Measurements from ENCODE around the gene SNX18. TPM values are rescaled to one million over a fixed set of nuclear protein-coding genes. Genes with fewer than 3 reads are reported as not detected.

Gene SNX18
- total and polyA plus RNA-seq, 2 experiments from 2014 or later: 4.7 to 33.0 TPM

- peaks cover 17% of the 10 kb centered on the region for H3K4me1 Mint-ChIP-seq
- peak; percentile 36; the same call in 2 of the 3 replicates for ATAC-seq
- peaks cover 14% of the 10 kb centered on the region for H3K4me1 ChIP-seq (ENCODE audit: insufficient read depth)
- no peaks in the 10 kb centered on the region for H3K9me3 Mint-ChIP-seq
- peak overlapping the region; percentile 94 for H3K27ac Mint-ChIP-seq
- TF ChIP-seq, protein P1, sequence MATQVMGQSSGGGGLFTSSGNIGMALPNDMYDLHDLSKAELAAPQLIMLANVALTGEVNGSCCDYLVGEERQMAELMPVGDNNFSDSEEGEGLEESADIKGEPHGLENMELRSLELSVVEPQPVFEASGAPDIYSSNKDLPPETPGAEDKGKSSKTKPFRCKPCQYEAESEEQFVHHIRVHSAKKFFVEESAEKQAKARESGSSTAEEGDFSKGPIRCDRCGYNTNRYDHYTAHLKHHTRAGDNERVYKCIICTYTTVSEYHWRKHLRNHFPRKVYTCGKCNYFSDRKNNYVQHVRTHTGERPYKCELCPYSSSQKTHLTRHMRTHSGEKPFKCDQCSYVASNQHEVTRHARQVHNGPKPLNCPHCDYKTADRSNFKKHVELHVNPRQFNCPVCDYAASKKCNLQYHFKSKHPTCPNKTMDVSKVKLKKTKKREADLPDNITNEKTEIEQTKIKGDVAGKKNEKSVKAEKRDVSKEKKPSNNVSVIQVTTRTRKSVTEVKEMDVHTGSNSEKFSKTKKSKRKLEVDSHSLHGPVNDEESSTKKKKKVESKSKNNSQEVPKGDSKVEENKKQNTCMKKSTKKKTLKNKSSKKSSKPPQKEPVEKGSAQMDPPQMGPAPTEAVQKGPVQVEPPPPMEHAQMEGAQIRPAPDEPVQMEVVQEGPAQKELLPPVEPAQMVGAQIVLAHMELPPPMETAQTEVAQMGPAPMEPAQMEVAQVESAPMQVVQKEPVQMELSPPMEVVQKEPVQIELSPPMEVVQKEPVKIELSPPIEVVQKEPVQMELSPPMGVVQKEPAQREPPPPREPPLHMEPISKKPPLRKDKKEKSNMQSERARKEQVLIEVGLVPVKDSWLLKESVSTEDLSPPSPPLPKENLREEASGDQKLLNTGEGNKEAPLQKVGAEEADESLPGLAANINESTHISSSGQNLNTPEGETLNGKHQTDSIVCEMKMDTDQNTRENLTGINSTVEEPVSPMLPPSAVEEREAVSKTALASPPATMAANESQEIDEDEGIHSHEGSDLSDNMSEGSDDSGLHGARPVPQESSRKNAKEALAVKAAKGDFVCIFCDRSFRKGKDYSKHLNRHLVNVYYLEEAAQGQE (IDR thresholded peaks at IDR 0.05; ENCODE audit: unreplicated experiment): no peak
- TF ChIP-seq ZNF114 (CRISPR knock-in tag; IDR thresholded peaks at IDR 0.05) (no peak), JUNB (IDR thresholded peaks at IDR 0.05; ENCODE audit: unreplicated experiment) (no peak), STAT1 (IDR thresholded peaks at IDR 0.05; ENCODE audit: unreplicated experiment) (no peak), ETS1 (IDR thresholded peaks at IDR 0.05) (no peak), ZNF331 (CRISPR knock-in tag; IDR thresholded peaks at IDR 0.05; ENCODE audit: low read depth) (no peak), EZH2 (IDR thresholded peaks at IDR 0.05; ENCODE audit: low read depth, unreplicated experiment) (no peak), POLR2AphosphoS5 (IDR thresholded peaks at IDR 0.05; ENCODE audit: low read depth) (no peak), CREB1 (CRISPR knock-in tag; IDR thresholded peaks at IDR 0.05; ENCODE audit: low read depth) (no peak), NANOG (IDR thresholded peaks at IDR 0.05; ENCODE audit: borderline replicate concordance) (no peak), EZH2phosphoT487 (IDR thresholded peaks at IDR 0.05; ENCODE audit: unreplicated experiment) (no peak)
- TF ChIP-seq, protein P2, sequence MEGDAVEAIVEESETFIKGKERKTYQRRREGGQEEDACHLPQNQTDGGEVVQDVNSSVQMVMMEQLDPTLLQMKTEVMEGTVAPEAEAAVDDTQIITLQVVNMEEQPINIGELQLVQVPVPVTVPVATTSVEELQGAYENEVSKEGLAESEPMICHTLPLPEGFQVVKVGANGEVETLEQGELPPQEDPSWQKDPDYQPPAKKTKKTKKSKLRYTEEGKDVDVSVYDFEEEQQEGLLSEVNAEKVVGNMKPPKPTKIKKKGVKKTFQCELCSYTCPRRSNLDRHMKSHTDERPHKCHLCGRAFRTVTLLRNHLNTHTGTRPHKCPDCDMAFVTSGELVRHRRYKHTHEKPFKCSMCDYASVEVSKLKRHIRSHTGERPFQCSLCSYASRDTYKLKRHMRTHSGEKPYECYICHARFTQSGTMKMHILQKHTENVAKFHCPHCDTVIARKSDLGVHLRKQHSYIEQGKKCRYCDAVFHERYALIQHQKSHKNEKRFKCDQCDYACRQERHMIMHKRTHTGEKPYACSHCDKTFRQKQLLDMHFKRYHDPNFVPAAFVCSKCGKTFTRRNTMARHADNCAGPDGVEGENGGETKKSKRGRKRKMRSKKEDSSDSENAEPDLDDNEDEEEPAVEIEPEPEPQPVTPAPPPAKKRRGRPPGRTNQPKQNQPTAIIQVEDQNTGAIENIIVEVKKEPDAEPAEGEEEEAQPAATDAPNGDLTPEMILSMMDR (conservative IDR thresholded peaks at IDR 0.05; ENCODE audit: low read depth in 2 of 2): no peak
- TF ChIP-seq, protein P3, sequence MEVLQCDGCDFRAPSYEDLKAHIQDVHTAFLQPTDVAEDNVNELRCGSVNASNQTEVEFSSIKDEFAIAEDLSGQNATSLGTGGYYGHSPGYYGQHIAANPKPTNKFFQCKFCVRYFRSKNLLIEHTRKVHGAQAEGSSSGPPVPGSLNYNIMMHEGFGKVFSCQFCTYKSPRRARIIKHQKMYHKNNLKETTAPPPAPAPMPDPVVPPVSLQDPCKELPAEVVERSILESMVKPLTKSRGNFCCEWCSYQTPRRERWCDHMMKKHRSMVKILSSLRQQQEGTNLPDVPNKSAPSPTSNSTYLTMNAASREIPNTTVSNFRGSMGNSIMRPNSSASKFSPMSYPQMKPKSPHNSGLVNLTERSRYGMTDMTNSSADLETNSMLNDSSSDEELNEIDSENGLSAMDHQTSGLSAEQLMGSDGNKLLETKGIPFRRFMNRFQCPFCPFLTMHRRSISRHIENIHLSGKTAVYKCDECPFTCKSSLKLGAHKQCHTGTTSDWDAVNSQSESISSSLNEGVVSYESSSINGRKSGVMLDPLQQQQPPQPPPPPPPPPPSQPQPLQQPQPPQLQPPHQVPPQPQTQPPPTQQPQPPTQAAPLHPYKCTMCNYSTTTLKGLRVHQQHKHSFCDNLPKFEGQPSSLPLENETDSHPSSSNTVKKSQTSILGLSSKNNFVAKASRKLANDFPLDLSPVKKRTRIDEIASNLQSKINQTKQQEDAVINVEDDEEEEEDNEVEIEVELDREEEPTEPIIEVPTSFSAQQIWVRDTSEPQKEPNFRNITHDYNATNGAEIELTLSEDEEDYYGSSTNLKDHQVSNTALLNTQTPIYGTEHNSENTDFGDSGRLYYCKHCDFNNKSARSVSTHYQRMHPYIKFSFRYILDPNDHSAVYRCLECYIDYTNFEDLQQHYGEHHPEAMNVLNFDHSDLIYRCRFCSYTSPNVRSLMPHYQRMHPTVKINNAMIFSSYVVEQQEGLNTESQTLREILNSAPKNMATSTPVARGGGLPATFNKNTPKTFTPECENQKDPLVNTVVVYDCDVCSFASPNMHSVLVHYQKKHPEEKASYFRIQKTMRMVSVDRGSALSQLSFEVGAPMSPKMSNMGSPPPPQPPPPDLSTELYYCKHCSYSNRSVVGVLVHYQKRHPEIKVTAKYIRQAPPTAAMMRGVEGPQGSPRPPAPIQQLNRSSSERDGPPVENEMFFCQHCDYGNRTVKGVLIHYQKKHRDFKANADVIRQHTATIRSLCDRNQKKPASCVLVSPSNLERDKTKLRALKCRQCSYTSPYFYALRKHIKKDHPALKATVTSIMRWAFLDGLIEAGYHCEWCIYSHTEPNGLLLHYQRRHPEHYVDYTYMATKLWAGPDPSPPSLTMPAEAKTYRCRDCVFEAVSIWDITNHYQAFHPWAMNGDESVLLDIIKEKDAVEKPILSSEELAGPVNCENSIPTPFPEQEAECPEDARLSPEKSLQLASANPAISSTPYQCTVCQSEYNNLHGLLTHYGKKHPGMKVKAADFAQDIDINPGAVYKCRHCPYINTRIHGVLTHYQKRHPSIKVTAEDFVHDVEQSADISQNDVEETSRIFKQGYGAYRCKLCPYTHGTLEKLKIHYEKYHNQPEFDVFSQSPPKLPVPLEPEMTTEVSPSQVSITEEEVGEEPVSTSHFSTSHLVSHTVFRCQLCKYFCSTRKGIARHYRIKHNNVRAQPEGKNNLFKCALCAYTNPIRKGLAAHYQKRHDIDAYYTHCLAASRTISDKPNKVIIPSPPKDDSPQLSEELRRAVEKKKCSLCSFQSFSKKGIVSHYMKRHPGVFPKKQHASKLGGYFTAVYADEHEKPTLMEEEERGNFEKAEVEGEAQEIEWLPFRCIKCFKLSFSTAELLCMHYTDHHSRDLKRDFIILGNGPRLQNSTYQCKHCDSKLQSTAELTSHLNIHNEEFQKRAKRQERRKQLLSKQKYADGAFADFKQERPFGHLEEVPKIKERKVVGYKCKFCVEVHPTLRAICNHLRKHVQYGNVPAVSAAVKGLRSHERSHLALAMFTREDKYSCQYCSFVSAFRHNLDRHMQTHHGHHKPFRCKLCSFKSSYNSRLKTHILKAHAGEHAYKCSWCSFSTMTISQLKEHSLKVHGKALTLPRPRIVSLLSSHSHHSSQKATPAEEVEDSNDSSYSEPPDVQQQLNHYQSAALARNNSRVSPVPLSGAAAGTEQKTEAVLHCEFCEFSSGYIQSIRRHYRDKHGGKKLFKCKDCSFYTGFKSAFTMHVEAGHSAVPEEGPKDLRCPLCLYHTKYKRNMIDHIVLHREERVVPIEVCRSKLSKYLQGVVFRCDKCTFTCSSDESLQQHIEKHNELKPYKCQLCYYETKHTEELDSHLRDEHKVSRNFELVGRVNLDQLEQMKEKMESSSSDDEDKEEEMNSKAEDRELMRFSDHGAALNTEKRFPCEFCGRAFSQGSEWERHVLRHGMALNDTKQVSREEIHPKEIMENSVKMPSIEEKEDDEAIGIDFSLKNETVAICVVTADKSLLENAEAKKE (CRISPR knock-in tag; IDR thresholded peaks at IDR 0.05): no peak
- H3K36me3 ChIP-seq (ENCODE audit: insufficient read depth): no peaks in the 10 kb centered on the region
- peaks cover 3% of the 10 kb centered on the region; the same call in 1 of the 2 replicates for H4K20me1 ChIP-seq (replicated peaks; ENCODE audit: insufficient read depth)
- no peaks in the 10 kb centered on the region for H3K9me2 ChIP-seq (ENCODE audit: insufficient read depth)
- peaks cover 96% of the 10 kb centered on the region for H3K79me2 ChIP-seq (replicated peaks; ENCODE audit: insufficient read depth)
- H3K4me3 ChIP-seq: no peak overlapping the region
- H3K4me3 Mint-ChIP-seq: peak overlapping the region; percentile 3; the same call in 1 of the 3 replicates
- peaks cover 3% of the 10 kb centered on the region for H3K27me3 Mint-ChIP-seq (ENCODE audit: insufficient read depth, low read depth, poor library complexity)
- DNase-seq (ENCODE audit: low spot score): no peak
- no peaks in the 10 kb centered on the region for H3F3A ChIP-seq (replicated peaks; ENCODE audit: low read depth)
- peaks cover 3% of the 10 kb centered on the region; the same call in 2 of the 3 replicates for H3K36me3 Mint-ChIP-seq (ENCODE audit: low read depth)
- peak overlapping the region; percentile 23; the same call in 1 of the 2 replicates for H3K27ac ChIP-seq (ENCODE audit: low read depth)
- no peak overlapping the region for H3K4me2 ChIP-seq
- H3K27me3 ChIP-seq (ENCODE audit: insufficient read depth): no peaks in the 10 kb centered on the region
- H2AFZ ChIP-seq: no peak overlapping the region
These were observed 16.8 kb downstream of the SNX18 start for GRCh38 chr5:54534191-54535004.

All from GM23338 (cell line).